ENCODE results near the gene SGPP1. TPM values are rescaled to one million over a fixed set of nuclear protein-coding genes. Genes with fewer than 3 reads are reported as not detected.

The SGPP1 gene
- total and polyA plus RNA-seq, 2 of the 4 experiments (the other 2 are of a cell fraction) = 8.6 to 11.1 TPM

DNA sequence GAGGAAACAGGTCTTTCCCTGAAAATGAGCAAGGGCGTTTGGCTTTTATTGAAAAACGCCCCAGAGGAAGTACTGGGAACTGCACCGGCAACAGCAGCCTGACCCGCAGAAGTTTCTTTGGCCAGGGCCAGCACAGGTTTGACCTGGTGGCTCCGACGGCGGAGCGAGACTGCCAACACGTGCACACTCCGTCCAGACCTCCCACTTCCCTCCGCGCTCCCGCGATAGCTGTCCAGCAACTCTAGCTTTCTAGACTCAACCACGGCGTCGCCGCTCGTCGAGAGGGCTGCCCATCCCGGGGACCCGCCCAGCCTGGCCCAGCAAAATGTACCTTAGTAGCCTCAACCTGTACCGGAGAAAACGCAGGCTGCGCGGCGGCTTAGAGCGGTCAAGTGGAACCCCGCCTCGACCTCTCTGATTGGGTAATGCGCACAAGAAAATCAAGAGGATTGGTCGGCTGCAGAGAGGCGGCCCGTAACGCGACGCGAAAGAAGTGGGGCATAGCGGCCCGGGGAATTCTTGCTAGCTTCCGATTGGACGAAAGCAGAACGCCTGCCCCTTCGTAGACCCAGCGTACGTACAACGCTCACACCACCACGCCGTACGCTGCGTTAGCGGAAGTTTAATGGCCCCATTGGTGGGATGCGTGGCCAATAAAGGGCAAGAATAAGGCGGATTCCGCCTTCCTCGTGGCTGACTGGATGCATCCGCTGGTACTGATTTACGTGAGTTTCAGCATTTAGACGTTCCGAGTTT, 86.2 kb downstream of the SGPP1 start, which contains the start of gene WDR89 (continued):
- TF ChIP-seq, protein P1, sequence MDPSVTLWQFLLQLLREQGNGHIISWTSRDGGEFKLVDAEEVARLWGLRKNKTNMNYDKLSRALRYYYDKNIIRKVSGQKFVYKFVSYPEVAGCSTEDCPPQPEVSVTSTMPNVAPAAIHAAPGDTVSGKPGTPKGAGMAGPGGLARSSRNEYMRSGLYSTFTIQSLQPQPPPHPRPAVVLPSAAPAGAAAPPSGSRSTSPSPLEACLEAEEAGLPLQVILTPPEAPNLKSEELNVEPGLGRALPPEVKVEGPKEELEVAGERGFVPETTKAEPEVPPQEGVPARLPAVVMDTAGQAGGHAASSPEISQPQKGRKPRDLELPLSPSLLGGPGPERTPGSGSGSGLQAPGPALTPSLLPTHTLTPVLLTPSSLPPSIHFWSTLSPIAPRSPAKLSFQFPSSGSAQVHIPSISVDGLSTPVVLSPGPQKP (IDR thresholded peaks at IDR 0.05; ENCODE audit: borderline replicate concordance, low read depth, low read length) = no peak

DNA sequence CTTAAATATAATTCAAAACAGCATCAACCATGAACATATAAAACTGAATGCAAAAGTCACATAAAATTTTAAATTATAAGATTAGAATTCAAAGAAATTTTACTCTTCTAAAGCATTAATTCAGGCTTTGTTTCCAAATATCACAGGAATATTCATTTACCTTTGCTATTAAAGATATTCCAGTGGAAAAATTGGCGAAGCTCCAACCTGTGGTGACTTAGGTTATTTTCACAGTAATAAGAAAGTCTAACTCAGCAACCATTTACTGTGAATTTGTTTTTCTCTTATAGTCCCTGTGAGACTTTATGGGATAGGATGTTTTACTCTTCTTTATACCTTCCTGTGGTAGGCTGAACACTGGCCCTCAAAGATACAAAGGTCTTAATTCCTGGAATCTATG, 89.4 kb downstream of the SGPP1 start:
- no CpG with 5 or more reads among the region's 1 CpG for WGBS, 2 experiments (ENCODE audit: extremely low coverage in 2 of 2, insufficient read length in 1 of 2)
- no peaks in the 10 kb centered on the region for H3K27me3 ChIP-seq (ENCODE audit: control insufficient read depth, insufficient read depth, low read length)
- no peak overlapping the region for H2AFZ ChIP-seq (replicated peaks; ENCODE audit: low read length, poor library complexity)
- H3K9me1 ChIP-seq (ENCODE audit: insufficient read depth, low read length) = peaks cover 5% of the 10 kb centered on the region; the same call in 1 of the 2 replicates
- no peak overlapping the region for H3K56ac ChIP-seq (ENCODE audit: extremely low read depth, insufficient read depth, low read length)
- no peak overlapping the region for H2AK9ac ChIP-seq (replicated peaks; ENCODE audit: low read depth, low read length, poor library complexity)
- peaks cover 3% of the 10 kb centered on the region; the same call in 1 of the 2 replicates for H4K20me1 ChIP-seq (ENCODE audit: insufficient read depth, low read length)
- no peak overlapping the region for H3K18ac ChIP-seq (ENCODE audit: low read depth, low read length)
- H3K4ac ChIP-seq (ENCODE audit: low read depth, low read length) = no peak overlapping the region
- H2AK5ac ChIP-seq (ENCODE audit: low read depth, low read length) = no peak overlapping the region
- DNase-seq (no peak), ATAC-seq (ENCODE audit: low read depth) (no peak)
- no peaks in the 10 kb centered on the region for H3K4me1 ChIP-seq (ENCODE audit: control insufficient read depth, insufficient read depth, low read length)
- BruUV-seq (replicated peaks) = no TSS peak
- no peaks in the 10 kb centered on the region for H3K36me3 ChIP-seq (ENCODE audit: control insufficient read depth, insufficient read depth, low read length)
- no peak overlapping the region for H2BK5ac ChIP-seq (ENCODE audit: low read depth, low read length, poor library complexity, severe bottlenecking)
- dilution Hi-C loops (cut with HindIII; ENCODE audit: low sequenced_read_pairs, unreplicated experiment) (no loop called here), in situ Hi-C loops (cut with MboI; ENCODE audit: low sequenced_read_pairs) (no loop called here), intact Hi-C loops (cut with micrococcal nuclease) (no loop called here)
- H3K9me3 ChIP-seq (ENCODE audit: control insufficient read depth, insufficient read depth, low read length) = no peaks in the 10 kb centered on the region
- no peak overlapping the region for H3K9ac ChIP-seq (ENCODE audit: low read depth, low read length)
- no peak overlapping the region for H3K27ac ChIP-seq (ENCODE audit: insufficient read depth, low read length)
- H2BK20ac ChIP-seq (ENCODE audit: low read depth, low read length) = no peak overlapping the region
- POLR2A ChIA-PET (ENCODE audit: unreplicated experiment) = no interaction called here
- H3K23ac ChIP-seq (ENCODE audit: low read depth, low read length) = no peak overlapping the region
- H2BK15ac ChIP-seq (ENCODE audit: low read depth, low read length) = no peak overlapping the region
- H2BK120ac ChIP-seq (ENCODE audit: low read depth, low read length) = no peak overlapping the region
- no peak overlapping the region for H3K4me3 ChIP-seq (ENCODE audit: insufficient read depth, low read depth, low read length)
- CTCF ChIA-PET = no interaction called here
- H4K5ac ChIP-seq (ENCODE audit: low read depth, low read length) = no peak overlapping the region
- no peak overlapping the region for H3K14ac ChIP-seq (replicated peaks; ENCODE audit: low read depth, low read length)
- peaks cover 10 to 29% of the 10 kb centered on the region in 2 experiments; a peak in 2 of 4 replicates for H3K79me1 ChIP-seq (ENCODE audit: low read depth in 1 of 2, low read length in 2 of 2)
- H4K8ac ChIP-seq (ENCODE audit: low read depth in 2 of 2, low read length in 2 of 2) = no peak overlapping the region
- no peak overlapping the region for H3K4me2 ChIP-seq (ENCODE audit: low read depth, low read length)
- no peak overlapping the region for H4K91ac ChIP-seq (ENCODE audit: insufficient read depth, low read depth, low read length)
- TF ChIP-seq MAZ (IDR thresholded peaks at IDR 0.05; ENCODE audit: borderline replicate concordance, low read depth, low read length) (no peak), SMC3 (IDR thresholded peaks at IDR 0.05; ENCODE audit: low read depth, low read length) (no peak), MAFK (IDR thresholded peaks at IDR 0.05; ENCODE audit: low read depth, low read length) (no peak), CEBPB (IDR thresholded peaks at IDR 0.05; ENCODE audit: low read depth, low read length) (no peak), CHD1 (IDR thresholded peaks at IDR 0.05; ENCODE audit: low read depth, low read length) (no peak), RCOR1 (IDR thresholded peaks at IDR 0.05; ENCODE audit: insufficient replicate concordance, low read length) (no peak), MXI1 (IDR thresholded peaks at IDR 0.05; ENCODE audit: borderline replicate concordance, low read depth, low read length) (no peak), BHLHE40 (IDR thresholded peaks at IDR 0.05; ENCODE audit: low read depth, low read length) (no peak), RFX5 (IDR thresholded peaks at IDR 0.05; ENCODE audit: low read depth, low read length) (no peak), RAD21 (IDR thresholded peaks at IDR 0.05; ENCODE audit: low read length) (no peak)
- TF ChIP-seq, protein P1 (IDR thresholded peaks at IDR 0.05; ENCODE audit: borderline replicate concordance, low read depth, low read length) = no peak
- TF ChIP-seq, protein P2, sequence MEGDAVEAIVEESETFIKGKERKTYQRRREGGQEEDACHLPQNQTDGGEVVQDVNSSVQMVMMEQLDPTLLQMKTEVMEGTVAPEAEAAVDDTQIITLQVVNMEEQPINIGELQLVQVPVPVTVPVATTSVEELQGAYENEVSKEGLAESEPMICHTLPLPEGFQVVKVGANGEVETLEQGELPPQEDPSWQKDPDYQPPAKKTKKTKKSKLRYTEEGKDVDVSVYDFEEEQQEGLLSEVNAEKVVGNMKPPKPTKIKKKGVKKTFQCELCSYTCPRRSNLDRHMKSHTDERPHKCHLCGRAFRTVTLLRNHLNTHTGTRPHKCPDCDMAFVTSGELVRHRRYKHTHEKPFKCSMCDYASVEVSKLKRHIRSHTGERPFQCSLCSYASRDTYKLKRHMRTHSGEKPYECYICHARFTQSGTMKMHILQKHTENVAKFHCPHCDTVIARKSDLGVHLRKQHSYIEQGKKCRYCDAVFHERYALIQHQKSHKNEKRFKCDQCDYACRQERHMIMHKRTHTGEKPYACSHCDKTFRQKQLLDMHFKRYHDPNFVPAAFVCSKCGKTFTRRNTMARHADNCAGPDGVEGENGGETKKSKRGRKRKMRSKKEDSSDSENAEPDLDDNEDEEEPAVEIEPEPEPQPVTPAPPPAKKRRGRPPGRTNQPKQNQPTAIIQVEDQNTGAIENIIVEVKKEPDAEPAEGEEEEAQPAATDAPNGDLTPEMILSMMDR (conservative IDR thresholded peaks at IDR 0.05; ENCODE audit: low read depth, low read length) = no peak
